ENCODE results near the gene EZH2.

DNA sequence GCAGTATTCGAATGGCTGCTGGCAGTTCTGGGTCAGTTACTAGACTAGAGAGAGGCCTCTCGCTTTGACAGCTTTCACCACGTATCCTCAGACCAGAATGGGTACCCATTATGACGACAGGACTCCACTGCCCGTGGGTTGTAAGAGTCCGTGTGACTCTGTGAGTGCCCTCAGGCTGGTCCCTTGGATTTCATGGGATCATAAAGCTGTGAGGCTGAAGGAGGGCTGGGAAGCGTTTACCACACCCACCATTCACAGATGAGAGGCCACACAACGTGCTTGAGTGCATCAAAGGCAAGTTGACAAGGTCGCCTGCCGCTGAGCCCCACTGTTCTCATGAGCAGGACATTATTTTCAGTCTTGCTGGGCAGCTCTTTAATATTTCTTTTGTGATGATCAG, 87.2 kb downstream of the EZH2 start:
- TF ChIP-seq, protein P1, sequence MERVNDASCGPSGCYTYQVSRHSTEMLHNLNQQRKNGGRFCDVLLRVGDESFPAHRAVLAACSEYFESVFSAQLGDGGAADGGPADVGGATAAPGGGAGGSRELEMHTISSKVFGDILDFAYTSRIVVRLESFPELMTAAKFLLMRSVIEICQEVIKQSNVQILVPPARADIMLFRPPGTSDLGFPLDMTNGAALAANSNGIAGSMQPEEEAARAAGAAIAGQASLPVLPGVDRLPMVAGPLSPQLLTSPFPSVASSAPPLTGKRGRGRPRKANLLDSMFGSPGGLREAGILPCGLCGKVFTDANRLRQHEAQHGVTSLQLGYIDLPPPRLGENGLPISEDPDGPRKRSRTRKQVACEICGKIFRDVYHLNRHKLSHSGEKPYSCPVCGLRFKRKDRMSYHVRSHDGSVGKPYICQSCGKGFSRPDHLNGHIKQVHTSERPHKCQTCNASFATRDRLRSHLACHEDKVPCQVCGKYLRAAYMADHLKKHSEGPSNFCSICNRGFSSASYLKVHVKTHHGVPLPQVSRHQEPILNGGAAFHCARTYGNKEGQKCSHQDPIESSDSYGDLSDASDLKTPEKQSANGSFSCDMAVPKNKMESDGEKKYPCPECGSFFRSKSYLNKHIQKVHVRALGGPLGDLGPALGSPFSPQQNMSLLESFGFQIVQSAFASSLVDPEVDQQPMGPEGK (CRISPR knock-in tag; IDR thresholded peaks at IDR 0.05; ENCODE audit: borderline replicate concordance): no peak
- no peak for TF ChIP-seq TOX (CRISPR knock-in tag; IDR thresholded peaks at IDR 0.05; ENCODE audit: borderline replicate concordance)
- TF ChIP-seq, protein P2, sequence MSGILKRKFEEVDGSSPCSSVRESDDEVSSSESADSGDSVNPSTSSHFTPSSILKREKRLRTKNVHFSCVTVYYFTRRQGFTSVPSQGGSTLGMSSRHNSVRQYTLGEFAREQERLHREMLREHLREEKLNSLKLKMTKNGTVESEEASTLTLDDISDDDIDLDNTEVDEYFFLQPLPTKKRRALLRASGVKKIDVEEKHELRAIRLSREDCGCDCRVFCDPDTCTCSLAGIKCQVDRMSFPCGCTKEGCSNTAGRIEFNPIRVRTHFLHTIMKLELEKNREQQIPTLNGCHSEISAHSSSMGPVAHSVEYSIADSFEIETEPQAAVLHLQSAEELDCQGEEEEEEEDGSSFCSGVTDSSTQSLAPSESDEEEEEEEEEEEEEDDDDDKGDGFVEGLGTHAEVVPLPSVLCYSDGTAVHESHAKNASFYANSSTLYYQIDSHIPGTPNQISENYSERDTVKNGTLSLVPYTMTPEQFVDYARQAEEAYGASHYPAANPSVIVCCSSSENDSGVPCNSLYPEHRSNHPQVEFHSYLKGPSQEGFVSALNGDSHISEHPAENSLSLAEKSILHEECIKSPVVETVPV (CRISPR knock-in tag; IDR thresholded peaks at IDR 0.05): no peak
- TF ChIP-seq TCF4 (CRISPR knock-in tag; IDR thresholded peaks at IDR 0.05; ENCODE audit: borderline replicate concordance): no peak
- TF ChIP-seq, protein P3, sequence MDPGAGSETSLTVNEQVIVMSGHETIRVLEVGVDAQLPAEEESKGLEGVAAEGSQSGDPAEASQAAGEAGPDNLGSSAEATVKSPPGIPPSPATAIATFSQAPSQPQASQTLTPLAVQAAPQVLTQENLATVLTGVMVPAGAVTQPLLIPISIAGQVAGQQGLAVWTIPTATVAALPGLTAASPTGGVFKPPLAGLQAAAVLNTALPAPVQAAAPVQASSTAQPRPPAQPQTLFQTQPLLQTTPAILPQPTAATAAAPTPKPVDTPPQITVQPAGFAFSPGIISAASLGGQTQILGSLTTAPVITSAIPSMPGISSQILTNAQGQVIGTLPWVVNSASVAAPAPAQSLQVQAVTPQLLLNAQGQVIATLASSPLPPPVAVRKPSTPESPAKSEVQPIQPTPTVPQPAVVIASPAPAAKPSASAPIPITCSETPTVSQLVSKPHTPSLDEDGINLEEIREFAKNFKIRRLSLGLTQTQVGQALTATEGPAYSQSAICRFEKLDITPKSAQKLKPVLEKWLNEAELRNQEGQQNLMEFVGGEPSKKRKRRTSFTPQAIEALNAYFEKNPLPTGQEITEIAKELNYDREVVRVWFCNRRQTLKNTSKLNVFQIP (CRISPR knock-in tag; IDR thresholded peaks at IDR 0.05; ENCODE audit: borderline replicate concordance, low read depth): no peak
- TF ChIP-seq ZNF565 (CRISPR knock-in tag; conservative IDR thresholded peaks at IDR 0.05; ENCODE audit: low read depth): no peak
- TF ChIP-seq RARB (CRISPR knock-in tag; IDR thresholded peaks at IDR 0.05): no peak
- TF ChIP-seq GLIS3 (CRISPR knock-in tag; IDR thresholded peaks at IDR 0.05): no peak
- no peak for TF ChIP-seq ZC3H10 (CRISPR knock-in tag; IDR thresholded peaks at IDR 0.05)

Data from SK-N-SH treated with all-trans-retinoic acid at 6 μM for 48 hours (cell line).